HUES6 (cell line): ENCODE data around the gene RAB6C.
"Not testable (repeated sequence)": the region's sequence is repeated elsewhere in the genome, so short reads cannot be mapped to it uniquely, and the experiment has no call there.

Experiments
- H3K27ac ChIP-seq: 2 replicates; pipeline ENCODE4 v1.7.0; 2013; ENCODE audit warnings: low read depth, mild to moderate bottlenecking, low read length, inconsistent platforms
- H3K27me3 ChIP-seq: 2 replicates; pipeline ENCODE4 v1.6.1; 2013; ENCODE audit warnings: low read length; ENCODE audit not compliant: control insufficient read depth, insufficient read depth
- H3K36me3 ChIP-seq: 2 replicates; pipeline ENCODE4 v1.6.1; 2013; ENCODE audit warnings: low read length; ENCODE audit not compliant: control insufficient read depth, insufficient read depth
- H3K4me1 ChIP-seq: 2 replicates; pipeline ENCODE4 v1.6.1; 2013; ENCODE audit warnings: low read length; ENCODE audit not compliant: control insufficient read depth, insufficient read depth
- H3K4me3 ChIP-seq: 2 replicates; pipeline ENCODE4 v1.5.1; 2013; ENCODE audit warnings: low read depth, low read length
- H3K9ac ChIP-seq: one replicate; pipeline ENCODE4 v1.6.1; 2013; ENCODE audit warnings: mild to moderate bottlenecking, low read length
- H3K9me3 ChIP-seq: 2 replicates; pipeline ENCODE4 v1.6.1; 2013; ENCODE audit warnings: low read depth, low read length; ENCODE audit not compliant: control insufficient read depth, insufficient read depth

RAB6C gene

GRCh38 chr2:129957891-129958290 lies 21.6 kb upstream of the RAB6C start:
- Histone ChIP-seq H3K4me3 (no peak overlapping the region), H3K27me3 (no peaks in the 10 kb centered on the region)

GRCh38 chr2:129958736-129959135 lies 20.7 kb upstream of the RAB6C start:
- H3K27ac ChIP-seq, H3K4me1 ChIP-seq, H3K36me3 ChIP-seq, H3K4me3 ChIP-seq, H3K9ac ChIP-seq, H3K9me3 ChIP-seq, H3K27me3 ChIP-seq: not testable (repeated sequence)

More at GRCh38 chr2:129957891-129958290, 21.6 kb upstream of the RAB6C start:
- Histone ChIP-seq H3K4me1 (no peaks in the 10 kb centered on the region; the same call in 1 of the 2 replicates), H3K27ac (no peak overlapping the region), H3K36me3 (no peaks in the 10 kb centered on the region), H3K9ac (no peak overlapping the region), H3K9me3 (no peaks in the 10 kb centered on the region)

GRCh38 chr2:129968605-129969004 lies 10.9 kb upstream of the RAB6C start:
- not testable (repeated sequence) for H3K27me3 ChIP-seq, H3K9me3 ChIP-seq, H3K9ac ChIP-seq, H3K4me1 ChIP-seq, H3K4me3 ChIP-seq, H3K27ac ChIP-seq, H3K36me3 ChIP-seq

GRCh38 chr2:129975016-129975774 lies 4.3 kb upstream of the RAB6C start:
- H3K27me3 ChIP-seq, result peaks cover 23% of the 10 kb centered on the region
- no peaks in the 10 kb centered on the region for H3K9me3 ChIP-seq
- no peak overlapping the region for H3K27ac ChIP-seq

GRCh38 chr2:129976969-129977368 lies 2.5 kb upstream of the RAB6C start:
- H3K4me3 ChIP-seq, H3K36me3 ChIP-seq, H3K9me3 ChIP-seq, H3K4me1 ChIP-seq, H3K9ac ChIP-seq, H3K27ac ChIP-seq: not testable (repeated sequence)
- peaks cover 36% of the 10 kb centered on the region for H3K27me3 ChIP-seq

More at GRCh38 chr2:129975016-129975774, 4.3 kb upstream of the RAB6C start:
- Histone ChIP-seq H3K4me1 (no peaks in the 10 kb centered on the region), H3K9ac (no peak overlapping the region), H3K36me3 (no peaks in the 10 kb centered on the region), H3K4me3 (no peak overlapping the region)

GRCh38 chr2:129977986-129978385 lies 1.5 kb upstream of the RAB6C start:
- H3K27ac ChIP-seq, result no peak overlapping the region
- H3K4me3 ChIP-seq, result no peak overlapping the region
- no peak overlapping the region for H3K9ac ChIP-seq
- H3K4me1 ChIP-seq, result no peaks in the 10 kb centered on the region
- no peaks in the 10 kb centered on the region for H3K36me3 ChIP-seq
- H3K27me3 ChIP-seq, result peaks cover 36% of the 10 kb centered on the region
- H3K9me3 ChIP-seq, result no peaks in the 10 kb centered on the region

GRCh38 chr2:129980246-129980645 lies 780 bp downstream of the RAB6C start:
- H3K4me1 ChIP-seq, H3K27ac ChIP-seq, H3K9ac ChIP-seq, H3K9me3 ChIP-seq, H3K36me3 ChIP-seq: not testable (repeated sequence)
- peak overlapping the region; percentile 46 for H3K4me3 ChIP-seq
- peaks cover 43% of the 10 kb centered on the region for H3K27me3 ChIP-seq

- H3K4me3 ChIP-seq, result not testable (repeated sequence)
These were observed 2.2 kb downstream of the RAB6C start for GRCh38 chr2:129981689-129982088.

GRCh38 chr2:129984426-129984825 lies 5.0 kb downstream of the RAB6C start:
- Histone ChIP-seq H3K36me3 (no peaks in the 10 kb centered on the region), H3K9me3 (no peaks in the 10 kb centered on the region), H3K4me3 (no peak overlapping the region), H3K27ac (no peak overlapping the region), H3K9ac (no peak overlapping the region), H3K27me3 (peaks cover 38% of the 10 kb centered on the region), H3K4me1 (no peaks in the 10 kb centered on the region)

More at GRCh38 chr2:129981689-129982088, 2.2 kb downstream of the RAB6C start:
- H3K27me3 ChIP-seq, result peaks cover 46% of the 10 kb centered on the region
- not testable (repeated sequence) for H3K27ac ChIP-seq, H3K9me3 ChIP-seq, H3K9ac ChIP-seq, H3K4me1 ChIP-seq, H3K36me3 ChIP-seq

GRCh38 chr2:129992415-129993006 lies 13.0 kb downstream of the RAB6C start:
- H3K9me3 ChIP-seq, H3K4me1 ChIP-seq: not testable (repeated sequence)
- peaks cover 38% of the 10 kb centered on the region for H3K27me3 ChIP-seq

GRCh38 chr2:129993151-129993550 lies 13.7 kb downstream of the RAB6C start:
- H3K9ac ChIP-seq, H3K9me3 ChIP-seq, H3K4me1 ChIP-seq, H3K36me3 ChIP-seq, H3K27ac ChIP-seq: not testable (repeated sequence)
- Histone ChIP-seq H3K4me3 (peak overlapping the region; percentile 29), H3K27me3 (peaks cover 38% of the 10 kb centered on the region)

More at GRCh38 chr2:129992415-129993006, 13.0 kb downstream of the RAB6C start:
- peak overlapping the region; percentile 29 for H3K4me3 ChIP-seq
- H3K36me3 ChIP-seq, H3K9ac ChIP-seq, H3K27ac ChIP-seq: not testable (repeated sequence)
